K562 (cell line): ENCODE data around the gene PPP3CA. TPM values are rescaled to one million over a fixed set of nuclear protein-coding genes. Genes with fewer than 3 reads are reported as not detected.

Experiments
- ATAC-seq: fragments of 200-7000 bp; cut with Tn5 transposase; 3 replicates; pipeline ENCODE4 v1.9.1; 2020; ENCODE audit warnings: moderate library complexity
- BruUV-seq: library from RNA; stranded (reverse); fragments of 400-500 nt; replicated peaks from 2 replicates; lab custom pipeline; 2021; lab: Mats Ljungman, UMichigan
- CTCF ChIA-PET: fragments of 300-600 bp; formaldehyde crosslinking; extraction: SDS; loops from one replicate; lab custom pipeline; 2021; ENCODE audit warnings: low intra/inter-chr PET ratio; lab: Yijun Ruan, JAX
- POLR2A ChIA-PET: fragments of 300-600, 350-650 bp; sonication (Branson Sonifier 250); formaldehyde crosslinking; extraction: SDS; loops from one replicate; lab custom pipeline; 2021; ENCODE audit warnings: antibody characterized with exemption, inconsistent platforms; lab: Yijun Ruan, JAX
- DNase-seq, 4 experiments: peaks; one replicate each; pipeline versions ENCODE4 v3.0.0 to v3.0.0-alpha.2; 2011 to 2018; ENCODE audit warnings: low spot score in 3 of 4, mixed read lengths in 3 of 4; ENCODE audit errors: extremely low read depth in 1 of 4
- FAIRE-seq: peaks from 2 replicates; lab custom pipeline; 2011; peaks lifted over from hg19 to GRCh38; lab: Jason Lieb, UNC
- H2AFZ ChIP-seq: 2 replicates; pipeline ENCODE4 v1.6.0; 2011; ENCODE audit warnings: low read depth, low read length, control low read depth, inconsistent platforms
- H3K27ac ChIP-seq: fragments of 200-600 bp; 3 replicates; pipeline ENCODE4 v1.8.0; 2011; ENCODE audit warnings: low read depth, mild to moderate bottlenecking, control low read depth, inconsistent platforms, low read length, moderate library complexity, mixed read lengths; ENCODE audit errors: extremely low read depth
- H3K27me3 ChIP-seq, 2 experiments: fragments of 300-600 bp in 1 of 2; 2 replicates in 1 of 2; 3 replicates in 1 of 2; pipeline versions ENCODE4 v1.6.0 to v1.8.0; 2011; ENCODE audit warnings: inconsistent platforms in 2 of 2, low read length in 2 of 2, mild to moderate bottlenecking in 1 of 2, mixed read lengths in 1 of 2, moderate library complexity in 1 of 2; ENCODE audit not compliant: control insufficient read depth in 2 of 2, insufficient read depth in 2 of 2
- H3K36me3 ChIP-seq: fragments of 300-600 bp; 3 replicates; pipeline ENCODE4 v1.8.0; 2011; ENCODE audit warnings: mild to moderate bottlenecking, low read length, inconsistent platforms; ENCODE audit not compliant: control insufficient read depth, insufficient read depth
- H3K4me1 ChIP-seq, 2 experiments: fragments of 200-600 bp in 1 of 2; replicated peaks in 1 of 2; 2 replicates in 1 of 2; 3 replicates in 1 of 2; pipeline versions ENCODE4 v1.5.1 to v1.8.0; 2011; ENCODE audit warnings: inconsistent platforms in 2 of 2, low read length in 2 of 2, mild to moderate bottlenecking in 1 of 2, mixed read lengths in 1 of 2, moderate library complexity in 1 of 2; ENCODE audit not compliant: control insufficient read depth in 2 of 2, insufficient read depth in 2 of 2
- H3K4me2 ChIP-seq: 2 replicates; pipeline ENCODE4 v1.6.1; 2011; ENCODE audit warnings: low read length, control low read depth, inconsistent platforms, mixed read lengths; ENCODE audit not compliant: insufficient read depth
- H3K4me3 ChIP-seq: fragments of 200-600 bp; sonication (generic), shearing (Covaris generic); 2 replicates; pipeline ENCODE4 v1.5.1; 2016; ENCODE audit warnings: control low read depth, inconsistent platforms
- H3K79me2 ChIP-seq: fragments of 200-600 bp; 3 replicates; pipeline ENCODE4 v1.8.0; 2011; ENCODE audit warnings: low read length, inconsistent platforms; ENCODE audit not compliant: control insufficient read depth, insufficient read depth
- H3K9ac ChIP-seq, 2 experiments: 2 replicates each; pipeline versions ENCODE4 v1.6.0 to v1.6.1; 2011; ENCODE audit warnings: low read depth in 2 of 2, low read length in 2 of 2, control low read depth in 1 of 2, inconsistent platforms in 1 of 2, mild to moderate bottlenecking in 1 of 2, mixed read lengths in 1 of 2; ENCODE audit not compliant: insufficient read depth in 1 of 2
- H3K9me1 ChIP-seq: one replicate; pipeline ENCODE4 v1.6.0; 2011; ENCODE audit warnings: inconsistent platforms, mild to moderate bottlenecking, low read length, moderate library complexity; ENCODE audit not compliant: control insufficient read depth, insufficient read depth
- H3K9me3 ChIP-seq: replicated peaks from 2 replicates; pipeline ENCODE4 v1.5.1; 2011; ENCODE audit warnings: low read depth, low read length, inconsistent platforms; ENCODE audit not compliant: control insufficient read depth, insufficient read depth
- H4K20me1 ChIP-seq: replicated peaks from 2 replicates; pipeline ENCODE4 v1.6.1; 2011; ENCODE audit warnings: low read length, inconsistent platforms, mixed read lengths; ENCODE audit not compliant: control insufficient read depth, insufficient read depth
- KLF16 ChIP-seq: IDR thresholded peaks from 2 replicates; pipeline ENCODE4 v1.6.1; 2016; ENCODE audit warnings: antibody characterized with exemption
- MTF1 ChIP-seq: fragments of 250-450 bp; sonication (Bioruptor Pico); IDR thresholded peaks from 2 replicates; pipeline ENCODE4 v1.9.0; 2021; ENCODE audit warnings: moderate library complexity, mild to moderate bottlenecking, inconsistent platforms, borderline replicate concordance
- PCBP1 ChIP-seq: fragments of 200-400 bp; formaldehyde crosslinking; IDR thresholded peaks from 2 replicates; pipeline ENCODE4 v1.6.1; 2018; ENCODE audit warnings: mild to moderate bottlenecking, low read depth, low read length; ENCODE audit not compliant: poor library complexity, severe bottlenecking
- POU5F1 ChIP-seq: fragments of 150-350 bp; IDR thresholded peaks from 2 replicates; pipeline ENCODE4 v1.6.1; 2014; ENCODE audit warnings: borderline replicate concordance, low read length, low read depth, mild to moderate bottlenecking; ENCODE audit not compliant: partially characterized antibody
- RBM14 ChIP-seq: fragments of 200-400 bp; formaldehyde crosslinking; IDR thresholded peaks from 2 replicates; pipeline ENCODE4 v1.6.1; 2018; ENCODE audit warnings: low read depth, mild to moderate bottlenecking, low read length, moderate library complexity, borderline replicate concordance; ENCODE audit not compliant: insufficient read depth
- RBM22 ChIP-seq: fragments of 200-400 bp; formaldehyde crosslinking; IDR thresholded peaks from 2 replicates; pipeline ENCODE4 v1.6.1; 2018; ENCODE audit warnings: low read length, low read depth; ENCODE audit not compliant: poor library complexity, severe bottlenecking
- RUNX1 ChIP-seq: sonication (generic); IDR thresholded peaks from 2 replicates; pipeline ENCODE4 v1.6.1; 2016; ENCODE audit warnings: antibody characterized with exemption, low read depth
- TCF3 ChIP-seq: sonication (generic); formaldehyde crosslinking; IDR thresholded peaks from 2 replicates; pipeline ENCODE4 v1.4.0; 2020; ENCODE audit warnings: mild to moderate bottlenecking, missing genetic modification reagents
- TFAP4 ChIP-seq: sonication (generic); formaldehyde crosslinking; IDR thresholded peaks from 2 replicates; pipeline ENCODE4 v1.8.0; 2022; ENCODE audit warnings: missing genetic modification reagents, mild to moderate bottlenecking, moderate library complexity, borderline replicate concordance
- TFE3 ChIP-seq: fragments of 450-650 bp; formaldehyde crosslinking; IDR thresholded peaks from 2 replicates; pipeline ENCODE4 v1.4.0; 2020; ENCODE audit warnings: mild to moderate bottlenecking, mixed read lengths
- WGBS: fragments of 100-300 bp; shearing (Covaris generic); methylation state at CpG from one replicate; pipeline ENCODE4 v1.1.6; 2016; ENCODE audit warnings: low coverage, mixed read lengths; ENCODE audit not compliant: insufficient coverage; ENCODE audit errors: missing lambda C conversion rate; 5-methylcytosine and 5-hydroxymethylcytosine counted together
- in situ Hi-C: fragments of 300-500 bp; cut with MboI; formaldehyde crosslinking; loops from 4 replicates; pipeline ENCODE4 v1.15.0; 2018; ENCODE audit warnings: inconsistent platforms, mixed read lengths
- intact Hi-C: fragments of 100-400 bp; cut with micrococcal nuclease; formaldehyde crosslinking; loops from 2 replicates; pipeline ENCODE4 v1.14.2; 2022
- polyA plus RNA-seq, 8 experiments: library from polyadenylated mRNA; depleted of rRNA in 4 of 8; stranded (reverse) in 5 of 8; unstranded in 3 of 8; fragments of >200 nt; fragmentation: Nextera tagmentation in 2 of 8; fragmentation: Illumina TruSeq in 1 of 8; extraction: Ambion mirVana in 2 of 8; extraction: Trizol in 1 of 8; gene quantifications; 2 replicates each; pipeline versions ENCODE4 v1.2.1 to v1.2.3, GENCODE V29; 2011 to 2014; ENCODE audit warnings: inconsistent platforms in 1 of 8, missing spikeins in 1 of 8
- total RNA-seq, 7 experiments: library from RNA; depleted of rRNA in 6 of 7; stranded (reverse); fragments of >200 nt in 6 of 7; fragmentation: Illumina TruSeq in 2 of 7; extraction: Trizol in 2 of 7; gene quantifications; 2 replicates each; pipeline versions ENCODE4 v1.2.1 to v1.2.3, GENCODE V29; 2011 to 2021; ENCODE audit warnings: low replicate concordance in 1 of 7

Gene PPP3CA
- total and polyA plus RNA-seq, 9 of the 15 experiments (the other 6 are each of a cell fraction or from before 2014, with no cell fraction given): 0.94 to 3.2 (median 1.6) TPM

- no peaks in the 10 kb centered on the region for H4K20me1 ChIP-seq
- no TSS peak for BruUV-seq
- in situ Hi-C loops (no loop called here), intact Hi-C loops (no loop called here)
- ATAC-seq (no peak), DNase-seq (no peak), FAIRE-seq (no peak)
- H3K36me3 ChIP-seq: no peaks in the 10 kb centered on the region
- H3K9me3 ChIP-seq: no peaks in the 10 kb centered on the region
- no peak overlapping the region for H3K9ac ChIP-seq
- H3K4me1 ChIP-seq: no peaks in the 10 kb centered on the region
- CTCF ChIA-PET: no interaction called here
- WGBS: 0% methylated on average over 4 of the region's 4 CpGs
- H3K4me2 ChIP-seq: no peak overlapping the region
- POLR2A ChIA-PET: no interaction called here
- H3K9me1 ChIP-seq: no peaks in the 10 kb centered on the region
- H3K27ac ChIP-seq: no peak overlapping the region
- no peaks in the 10 kb centered on the region for H3K79me2 ChIP-seq
- H2AFZ ChIP-seq: no peak overlapping the region
- no peaks in the 10 kb centered on the region for H3K27me3 ChIP-seq
- TF ChIP-seq TFAP4 (CRISPR knock-in tag) (peak; percentile 52; the same call in 1 of the 2 replicates), RBM14 (no peak), TCF3 (CRISPR knock-in tag) (peak; percentile 35; the same call in 1 of the 2 replicates)
- no peak overlapping the region for H3K4me3 ChIP-seq
Measured at GRCh38 chr4:101292214-101292613, 55.1 kb downstream of the PPP3CA start.

GRCh38 chr4:101291198-101291597 lies 56.1 kb downstream of the PPP3CA start:
- WGBS: 0% methylated on average over 1 of the region's 1 CpG
- FAIRE-seq: no peak

More at GRCh38 chr4:101291198-101291597, 56.1 kb downstream of the PPP3CA start:
- no peak overlapping the region for H3K9ac ChIP-seq
- H3K79me2 ChIP-seq: no peaks in the 10 kb centered on the region
- no peaks in the 10 kb centered on the region for H3K9me3 ChIP-seq
- no peak for TF ChIP-seq POU5F1
- no peak for TF ChIP-seq RUNX1
- TF ChIP-seq TFE3 (CRISPR knock-in tag): no peak
- TF ChIP-seq KLF16: no peak
- no peak for TF ChIP-seq MTF1 (CRISPR knock-in tag)
- TF ChIP-seq RBM22: no peak
- TF ChIP-seq PCBP1: no peak
- POLR2A ChIA-PET: interaction anchor here (1.5 kb wide), 1 partner anchor 9 kb away, joined by 4 read pairs; no protein-coding TSS in a partner anchor
- H3K9me1 ChIP-seq: no peaks in the 10 kb centered on the region
- H4K20me1 ChIP-seq: no peaks in the 10 kb centered on the region
- no peak overlapping the region for H3K4me2 ChIP-seq
- intact Hi-C loops (no loop called here), in situ Hi-C loops (no loop called here)
- no peaks in the 10 kb centered on the region for H3K4me1 ChIP-seq
- no peak overlapping the region for H3K4me3 ChIP-seq
- ATAC-seq (no peak), DNase-seq (no peak)
- H3K27me3 ChIP-seq: no peaks in the 10 kb centered on the region
- no TSS peak for BruUV-seq
- no peaks in the 10 kb centered on the region for H3K36me3 ChIP-seq
- H3K27ac ChIP-seq: no peak overlapping the region
- no peak overlapping the region for H2AFZ ChIP-seq
- CTCF ChIA-PET: no interaction called here
